H9 (cell line): ENCODE data around the gene MORF4L1. TPM values are rescaled to one million over a fixed set of nuclear protein-coding genes. Genes with fewer than 3 reads are reported as not detected.

Experiments used
- DNase-seq: peaks from one replicate; pipeline ENCODE4 v3.0.0-alpha.2; 2017
- H2AFZ ChIP-seq: one replicate; pipeline ENCODE4 v1.6.1; 2013; ENCODE audit warnings: mild to moderate bottlenecking, low read length, control low read depth, moderate library complexity
- H2AK5ac ChIP-seq: 2 replicates; pipeline ENCODE4 v1.6.1; 2013; ENCODE audit warnings: low read length, control low read depth, mixed read lengths; ENCODE audit not compliant: insufficient read length
- H2BK120ac ChIP-seq: one replicate; pipeline ENCODE4 v1.6.1; 2013; ENCODE audit warnings: low read depth, mild to moderate bottlenecking, low read length, control low read depth, inconsistent platforms; ENCODE audit not compliant: poor library complexity, severe bottlenecking
- H2BK12ac ChIP-seq: 2 replicates; pipeline ENCODE4 v1.6.1; 2013; ENCODE audit warnings: low read length, control low read depth, mixed read lengths, low read depth; ENCODE audit not compliant: insufficient read length
- H2BK15ac ChIP-seq: 2 replicates; pipeline ENCODE4 v1.6.1; 2013; ENCODE audit warnings: low read depth, low read length, control low read depth
- H2BK20ac ChIP-seq: one replicate; pipeline ENCODE4 v1.6.1; 2013; ENCODE audit warnings: low read depth, mild to moderate bottlenecking, low read length, control low read depth, inconsistent platforms; ENCODE audit not compliant: poor library complexity, severe bottlenecking
- H2BK5ac ChIP-seq: 2 replicates; pipeline ENCODE4 v1.6.1; 2013; ENCODE audit warnings: low read length, control low read depth, mixed read lengths; ENCODE audit not compliant: insufficient read length
- H3K14ac ChIP-seq: 2 replicates; pipeline ENCODE4 v1.6.1; 2013; ENCODE audit warnings: low read length, control low read depth; ENCODE audit not compliant: insufficient read depth
- H3K18ac ChIP-seq: 2 replicates; pipeline ENCODE4 v1.6.1; 2013; ENCODE audit warnings: low read depth, mild to moderate bottlenecking, mixed read lengths, low read length, control low read depth; ENCODE audit not compliant: insufficient read length
- H3K23ac ChIP-seq: 2 replicates; pipeline ENCODE4 v1.6.1; 2013; ENCODE audit warnings: low read length, control low read depth, mixed read lengths, low read depth; ENCODE audit not compliant: insufficient read length
- H3K23me2 ChIP-seq: 2 replicates; pipeline ENCODE4 v1.6.1; 2013; ENCODE audit warnings: low read depth, mild to moderate bottlenecking, mixed read lengths, low read length, control low read depth; ENCODE audit not compliant: insufficient read length, poor library complexity, severe bottlenecking
- H3K27ac ChIP-seq: 2 replicates; pipeline ENCODE4 v1.5.1; 2013; ENCODE audit warnings: low read length, control low read depth, mixed read lengths, low read depth; ENCODE audit not compliant: insufficient read length
- H3K27me3 ChIP-seq: 2 replicates; pipeline ENCODE4 v1.6.1; 2013; ENCODE audit warnings: low read length, control low read depth, inconsistent platforms; ENCODE audit not compliant: insufficient read depth
- H3K4ac ChIP-seq: 2 replicates; pipeline ENCODE4 v1.6.1; 2013; ENCODE audit warnings: low read depth, mild to moderate bottlenecking, control low read depth, inconsistent platforms, low read length, moderate library complexity
- H3K4me1 ChIP-seq: 2 replicates; pipeline ENCODE4 v1.6.1; 2013; ENCODE audit warnings: low read length, control low read depth, inconsistent platforms; ENCODE audit not compliant: insufficient read depth
- H3K4me2 ChIP-seq: 2 replicates; pipeline ENCODE4 v1.6.1; 2013; ENCODE audit warnings: low read length, control low read depth, mixed read lengths; ENCODE audit not compliant: insufficient read length, insufficient read depth
- H3K56ac ChIP-seq: 2 replicates; pipeline ENCODE4 v1.6.1; 2013; ENCODE audit warnings: low read depth, mild to moderate bottlenecking, mixed read lengths, low read length, control low read depth; ENCODE audit not compliant: insufficient read length
- H3K79me1 ChIP-seq: 2 replicates; pipeline ENCODE4 v1.6.1; 2013; ENCODE audit warnings: low read depth, mild to moderate bottlenecking, moderate library complexity, low read length, control low read depth, inconsistent platforms; ENCODE audit not compliant: insufficient read depth, poor library complexity, severe bottlenecking
- H3K79me2 ChIP-seq: 2 replicates; pipeline ENCODE4 v1.6.1; 2013; ENCODE audit warnings: low read length, control low read depth, inconsistent platforms; ENCODE audit not compliant: insufficient read depth
- H3K9ac ChIP-seq: 2 replicates; pipeline ENCODE4 v1.6.1; 2013; ENCODE audit warnings: low read length, control low read depth, mixed read lengths; ENCODE audit not compliant: insufficient read length; ENCODE audit errors: extremely low read depth
- H3K9me3 ChIP-seq: one replicate; pipeline ENCODE4 v1.6.1; 2013; ENCODE audit warnings: low read depth, low read length, inconsistent platforms; ENCODE audit not compliant: control insufficient read depth
- H3T11ph ChIP-seq: one replicate; pipeline ENCODE4 v1.6.1; 2013; ENCODE audit warnings: mild to moderate bottlenecking, low read length, control low read depth, inconsistent platforms
- H4K20me1 ChIP-seq: one replicate; pipeline ENCODE4 v1.6.1; 2013; ENCODE audit not compliant: control insufficient read depth, insufficient read length, insufficient read depth
- H4K5ac ChIP-seq: 2 replicates; pipeline ENCODE4 v1.6.1; 2013; ENCODE audit warnings: low read depth, mild to moderate bottlenecking, mixed read lengths, low read length, control low read depth; ENCODE audit not compliant: insufficient read length
- H4K8ac ChIP-seq: replicated peaks from 2 replicates; pipeline ENCODE4 v1.6.1; 2013; ENCODE audit warnings: low read length, control low read depth, mixed read lengths, low read depth; ENCODE audit not compliant: insufficient read length
- H4K91ac ChIP-seq: 2 replicates; pipeline ENCODE4 v1.6.1; 2013; ENCODE audit warnings: low read depth, mild to moderate bottlenecking, moderate library complexity, mixed read lengths, low read length, control low read depth; ENCODE audit not compliant: insufficient read length
- H3K27ac Mint-ChIP-seq, 3 experiments: 2 replicates in 2 of 3; 3 replicates in 1 of 3; pipeline ENCODE4 v1.8.0; 2020 to 2021; ENCODE audit warnings: mixed read lengths in 3 of 3, mild to moderate bottlenecking in 1 of 3, moderate library complexity in 1 of 3
- H3K27me3 Mint-ChIP-seq: 2 replicates; pipeline ENCODE4 v1.8.0; 2021; ENCODE audit warnings: low read depth, mild to moderate bottlenecking, moderate library complexity, mixed read lengths
- H3K36me3 Mint-ChIP-seq, 3 experiments: 2 replicates in 2 of 3; 3 replicates in 1 of 3; pipeline ENCODE4 v1.8.0; 2020 to 2021; ENCODE audit warnings: low read depth in 3 of 3, mixed read lengths in 3 of 3; ENCODE audit not compliant: insufficient read depth in 1 of 3
- H3K4me1 Mint-ChIP-seq, 2 experiments: 2 replicates each; pipeline ENCODE4 v1.8.0; 2020; ENCODE audit warnings: mixed read lengths in 2 of 2
- H3K4me3 Mint-ChIP-seq, 2 experiments: 2 replicates in 1 of 2; 3 replicates in 1 of 2; pipeline ENCODE4 v1.8.0; 2020 to 2021; ENCODE audit warnings: mild to moderate bottlenecking in 2 of 2, mixed read lengths in 2 of 2, moderate library complexity in 1 of 2
- H3K9me3 Mint-ChIP-seq, 2 experiments: 2 replicates in 1 of 2; 3 replicates in 1 of 2; pipeline ENCODE4 v1.8.0; 2020; ENCODE audit warnings: mild to moderate bottlenecking in 2 of 2, mixed read lengths in 2 of 2, moderate library complexity in 1 of 2
- WGBS: extraction: QIAGEN DNeasy Blood & Tissue Kit; methylation state at CpG from one replicate; pipeline ENCODE4 v1.1.7; 2013; ENCODE audit warnings: missing lambda C conversion rate, low lambda C conversion rate, mixed read lengths; ENCODE audit not compliant: insufficient read length; ENCODE audit errors: extremely low coverage; 5-methylcytosine and 5-hydroxymethylcytosine counted together
- total RNA-seq: library from RNA; stranded (reverse); gene quantifications from 2 replicates; pipeline ENCODE4 v1.2.1, GENCODE V29; 2021
- TF ChIP-seq, protein P1 (sequence below): fragments of 200-600 bp; sonication (generic); conservative IDR thresholded peaks from 3 replicates; pipeline ENCODE4 v1.8.0; 2021; ENCODE audit warnings: antibody characterized with exemption, mild to moderate bottlenecking

The MORF4L1 gene
- total RNA-seq, 1 experiment from 2014 or later: 544 TPM

GRCh38 chr15:78916088-78916487, 43.4 kb downstream of the MORF4L1 start:
- H3K14ac ChIP-seq: no peak overlapping the region
- H3K4me3 Mint-ChIP-seq: no peak overlapping the region
- no peaks in the 10 kb centered on the region for H3K79me2 ChIP-seq
- H3K9ac ChIP-seq: no peak overlapping the region
- H2BK15ac ChIP-seq: no peak overlapping the region
- no peak overlapping the region for H2BK12ac ChIP-seq
- no peaks in the 10 kb centered on the region for H3K23me2 ChIP-seq
- H3K23ac ChIP-seq: no peak overlapping the region
- H3K27ac ChIP-seq: no peak overlapping the region
- H2BK120ac ChIP-seq: no peak overlapping the region
- no peak overlapping the region for H2BK5ac ChIP-seq
- H2BK20ac ChIP-seq: no peak overlapping the region
- no peaks in the 10 kb centered on the region for H3K9me3 Mint-ChIP-seq
- no peaks in the 10 kb centered on the region for H4K20me1 ChIP-seq
- H4K5ac ChIP-seq: no peak overlapping the region
- H3K36me3 Mint-ChIP-seq: peaks cover 15 to 50% (median 33%) of the 10 kb centered on the region in 3 experiments; a peak in 6 of 7 replicates
- no peak overlapping the region for H3K56ac ChIP-seq
- no peak overlapping the region for H4K8ac ChIP-seq
- H3K9me3 ChIP-seq: no peaks in the 10 kb centered on the region
- no peaks in the 10 kb centered on the region for H3K4me1 ChIP-seq
- no peak for DNase-seq
- H3K4me2 ChIP-seq: no peak overlapping the region
- H3K27me3 Mint-ChIP-seq: no peaks in the 10 kb centered on the region
- H4K91ac ChIP-seq: no peak overlapping the region
- no peak overlapping the region for H3K18ac ChIP-seq
- TF ChIP-seq, protein P1, sequence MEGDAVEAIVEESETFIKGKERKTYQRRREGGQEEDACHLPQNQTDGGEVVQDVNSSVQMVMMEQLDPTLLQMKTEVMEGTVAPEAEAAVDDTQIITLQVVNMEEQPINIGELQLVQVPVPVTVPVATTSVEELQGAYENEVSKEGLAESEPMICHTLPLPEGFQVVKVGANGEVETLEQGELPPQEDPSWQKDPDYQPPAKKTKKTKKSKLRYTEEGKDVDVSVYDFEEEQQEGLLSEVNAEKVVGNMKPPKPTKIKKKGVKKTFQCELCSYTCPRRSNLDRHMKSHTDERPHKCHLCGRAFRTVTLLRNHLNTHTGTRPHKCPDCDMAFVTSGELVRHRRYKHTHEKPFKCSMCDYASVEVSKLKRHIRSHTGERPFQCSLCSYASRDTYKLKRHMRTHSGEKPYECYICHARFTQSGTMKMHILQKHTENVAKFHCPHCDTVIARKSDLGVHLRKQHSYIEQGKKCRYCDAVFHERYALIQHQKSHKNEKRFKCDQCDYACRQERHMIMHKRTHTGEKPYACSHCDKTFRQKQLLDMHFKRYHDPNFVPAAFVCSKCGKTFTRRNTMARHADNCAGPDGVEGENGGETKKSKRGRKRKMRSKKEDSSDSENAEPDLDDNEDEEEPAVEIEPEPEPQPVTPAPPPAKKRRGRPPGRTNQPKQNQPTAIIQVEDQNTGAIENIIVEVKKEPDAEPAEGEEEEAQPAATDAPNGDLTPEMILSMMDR: no peak
- no peak overlapping the region for H2AK5ac ChIP-seq
- H2AFZ ChIP-seq: no peak overlapping the region
- no peak overlapping the region for H3T11ph ChIP-seq
- no peaks in the 10 kb centered on the region for H3K4me1 Mint-ChIP-seq
- no CpG with 5 or more reads among the region's 4 CpGs for WGBS
- no peaks in the 10 kb centered on the region for H3K79me1 ChIP-seq
- H3K27me3 ChIP-seq: no peaks in the 10 kb centered on the region
- no peak overlapping the region for H3K27ac Mint-ChIP-seq
- H3K4ac ChIP-seq: no peak overlapping the region
